H9 (cell line): Measurements from ENCODE around the gene GABBR2. TPM values are rescaled to one million over a fixed set of nuclear protein-coding genes. Genes with fewer than 3 reads are reported as not detected.

Source experiments
- DNase-seq: peaks from one replicate; pipeline ENCODE4 v3.0.0-alpha.2; 2017
- H2AFZ ChIP-seq: one replicate; pipeline ENCODE4 v1.6.1; 2013; ENCODE audit warnings: mild to moderate bottlenecking, low read length, control low read depth, moderate library complexity
- H2AK5ac ChIP-seq: 2 replicates; pipeline ENCODE4 v1.6.1; 2013; ENCODE audit warnings: low read length, control low read depth, mixed read lengths; ENCODE audit not compliant: insufficient read length
- H2BK120ac ChIP-seq: one replicate; pipeline ENCODE4 v1.6.1; 2013; ENCODE audit warnings: low read depth, mild to moderate bottlenecking, low read length, control low read depth, inconsistent platforms; ENCODE audit not compliant: poor library complexity, severe bottlenecking
- H2BK12ac ChIP-seq: 2 replicates; pipeline ENCODE4 v1.6.1; 2013; ENCODE audit warnings: low read length, control low read depth, mixed read lengths, low read depth; ENCODE audit not compliant: insufficient read length
- H2BK15ac ChIP-seq: 2 replicates; pipeline ENCODE4 v1.6.1; 2013; ENCODE audit warnings: low read depth, low read length, control low read depth
- H2BK20ac ChIP-seq: one replicate; pipeline ENCODE4 v1.6.1; 2013; ENCODE audit warnings: low read depth, mild to moderate bottlenecking, low read length, control low read depth, inconsistent platforms; ENCODE audit not compliant: poor library complexity, severe bottlenecking
- H2BK5ac ChIP-seq: 2 replicates; pipeline ENCODE4 v1.6.1; 2013; ENCODE audit warnings: low read length, control low read depth, mixed read lengths; ENCODE audit not compliant: insufficient read length
- H3K14ac ChIP-seq: 2 replicates; pipeline ENCODE4 v1.6.1; 2013; ENCODE audit warnings: low read length, control low read depth; ENCODE audit not compliant: insufficient read depth
- H3K18ac ChIP-seq: 2 replicates; pipeline ENCODE4 v1.6.1; 2013; ENCODE audit warnings: low read depth, mild to moderate bottlenecking, mixed read lengths, low read length, control low read depth; ENCODE audit not compliant: insufficient read length
- H3K23ac ChIP-seq: 2 replicates; pipeline ENCODE4 v1.6.1; 2013; ENCODE audit warnings: low read length, control low read depth, mixed read lengths, low read depth; ENCODE audit not compliant: insufficient read length
- H3K23me2 ChIP-seq: 2 replicates; pipeline ENCODE4 v1.6.1; 2013; ENCODE audit warnings: low read depth, mild to moderate bottlenecking, mixed read lengths, low read length, control low read depth; ENCODE audit not compliant: insufficient read length, poor library complexity, severe bottlenecking
- H3K27ac ChIP-seq: 2 replicates; pipeline ENCODE4 v1.5.1; 2013; ENCODE audit warnings: low read length, control low read depth, mixed read lengths, low read depth; ENCODE audit not compliant: insufficient read length
- H3K27me3 ChIP-seq: 2 replicates; pipeline ENCODE4 v1.6.1; 2013; ENCODE audit warnings: low read length, control low read depth, inconsistent platforms; ENCODE audit not compliant: insufficient read depth
- H3K4ac ChIP-seq: 2 replicates; pipeline ENCODE4 v1.6.1; 2013; ENCODE audit warnings: low read depth, mild to moderate bottlenecking, control low read depth, inconsistent platforms, low read length, moderate library complexity
- H3K4me1 ChIP-seq: 2 replicates; pipeline ENCODE4 v1.6.1; 2013; ENCODE audit warnings: low read length, control low read depth, inconsistent platforms; ENCODE audit not compliant: insufficient read depth
- H3K4me2 ChIP-seq: 2 replicates; pipeline ENCODE4 v1.6.1; 2013; ENCODE audit warnings: low read length, control low read depth, mixed read lengths; ENCODE audit not compliant: insufficient read length, insufficient read depth
- H3K56ac ChIP-seq: 2 replicates; pipeline ENCODE4 v1.6.1; 2013; ENCODE audit warnings: low read depth, mild to moderate bottlenecking, mixed read lengths, low read length, control low read depth; ENCODE audit not compliant: insufficient read length
- H3K79me1 ChIP-seq: 2 replicates; pipeline ENCODE4 v1.6.1; 2013; ENCODE audit warnings: low read depth, mild to moderate bottlenecking, moderate library complexity, low read length, control low read depth, inconsistent platforms; ENCODE audit not compliant: insufficient read depth, poor library complexity, severe bottlenecking
- H3K79me2 ChIP-seq: 2 replicates; pipeline ENCODE4 v1.6.1; 2013; ENCODE audit warnings: low read length, control low read depth, inconsistent platforms; ENCODE audit not compliant: insufficient read depth
- H3K9ac ChIP-seq: 2 replicates; pipeline ENCODE4 v1.6.1; 2013; ENCODE audit warnings: low read length, control low read depth, mixed read lengths; ENCODE audit not compliant: insufficient read length; ENCODE audit errors: extremely low read depth
- H3K9me3 ChIP-seq: one replicate; pipeline ENCODE4 v1.6.1; 2013; ENCODE audit warnings: low read depth, low read length, inconsistent platforms; ENCODE audit not compliant: control insufficient read depth
- H3T11ph ChIP-seq: one replicate; pipeline ENCODE4 v1.6.1; 2013; ENCODE audit warnings: mild to moderate bottlenecking, low read length, control low read depth, inconsistent platforms
- H4K20me1 ChIP-seq: one replicate; pipeline ENCODE4 v1.6.1; 2013; ENCODE audit not compliant: control insufficient read depth, insufficient read length, insufficient read depth
- H4K5ac ChIP-seq: 2 replicates; pipeline ENCODE4 v1.6.1; 2013; ENCODE audit warnings: low read depth, mild to moderate bottlenecking, mixed read lengths, low read length, control low read depth; ENCODE audit not compliant: insufficient read length
- H4K8ac ChIP-seq: replicated peaks from 2 replicates; pipeline ENCODE4 v1.6.1; 2013; ENCODE audit warnings: low read length, control low read depth, mixed read lengths, low read depth; ENCODE audit not compliant: insufficient read length
- H4K91ac ChIP-seq: 2 replicates; pipeline ENCODE4 v1.6.1; 2013; ENCODE audit warnings: low read depth, mild to moderate bottlenecking, moderate library complexity, mixed read lengths, low read length, control low read depth; ENCODE audit not compliant: insufficient read length
- H3K27ac Mint-ChIP-seq, 3 experiments: 2 replicates in 2 of 3; 3 replicates in 1 of 3; pipeline ENCODE4 v1.8.0; 2020 to 2021; ENCODE audit warnings: mixed read lengths in 3 of 3, mild to moderate bottlenecking in 1 of 3, moderate library complexity in 1 of 3
- H3K27me3 Mint-ChIP-seq: 2 replicates; pipeline ENCODE4 v1.8.0; 2021; ENCODE audit warnings: low read depth, mild to moderate bottlenecking, moderate library complexity, mixed read lengths
- H3K36me3 Mint-ChIP-seq, 3 experiments: 2 replicates in 2 of 3; 3 replicates in 1 of 3; pipeline ENCODE4 v1.8.0; 2020 to 2021; ENCODE audit warnings: low read depth in 3 of 3, mixed read lengths in 3 of 3; ENCODE audit not compliant: insufficient read depth in 1 of 3
- H3K4me1 Mint-ChIP-seq, 2 experiments: 2 replicates each; pipeline ENCODE4 v1.8.0; 2020; ENCODE audit warnings: mixed read lengths in 2 of 2
- H3K4me3 Mint-ChIP-seq, 2 experiments: 2 replicates in 1 of 2; 3 replicates in 1 of 2; pipeline ENCODE4 v1.8.0; 2020 to 2021; ENCODE audit warnings: mild to moderate bottlenecking in 2 of 2, mixed read lengths in 2 of 2, moderate library complexity in 1 of 2
- H3K9me3 Mint-ChIP-seq, 2 experiments: 2 replicates in 1 of 2; 3 replicates in 1 of 2; pipeline ENCODE4 v1.8.0; 2020; ENCODE audit warnings: mild to moderate bottlenecking in 2 of 2, mixed read lengths in 2 of 2, moderate library complexity in 1 of 2
- WGBS: extraction: QIAGEN DNeasy Blood & Tissue Kit; methylation state at CpG from one replicate; pipeline ENCODE4 v1.1.7; 2013; ENCODE audit warnings: missing lambda C conversion rate, low lambda C conversion rate, mixed read lengths; ENCODE audit not compliant: insufficient read length; ENCODE audit errors: extremely low coverage; 5-methylcytosine and 5-hydroxymethylcytosine counted together
- total RNA-seq: library from RNA; stranded (reverse); gene quantifications from 2 replicates; pipeline ENCODE4 v1.2.1, GENCODE V29; 2021
- TF ChIP-seq, protein P1 (sequence below): fragments of 200-600 bp; sonication (generic); conservative IDR thresholded peaks from 3 replicates; pipeline ENCODE4 v1.8.0; 2021; ENCODE audit warnings: antibody characterized with exemption, mild to moderate bottlenecking

The GABBR2 gene
- total RNA-seq, 1 experiment from 2014 or later, result 0.66 TPM

- no peaks in the 10 kb centered on the region for H3K79me1 ChIP-seq
- no peaks in the 10 kb centered on the region for H4K20me1 ChIP-seq
- H2AK5ac ChIP-seq, result no peak overlapping the region
- no peak overlapping the region for H3K4ac ChIP-seq
- H3K4me1 ChIP-seq, result no peaks in the 10 kb centered on the region; the same call in 1 of the 2 replicates
- H3K4me2 ChIP-seq, result no peak overlapping the region
- H3K4me1 Mint-ChIP-seq, result peaks cover 17 to 21% of the 10 kb centered on the region in 2 experiments
- no peak overlapping the region for H3K14ac ChIP-seq
- H3K56ac ChIP-seq, result no peak overlapping the region
- no peak for DNase-seq
- no peak overlapping the region for H4K8ac ChIP-seq
- no peak overlapping the region for H2BK120ac ChIP-seq
- no peak overlapping the region for H3K27ac Mint-ChIP-seq
- no peak overlapping the region for H2BK15ac ChIP-seq
- H3K23me2 ChIP-seq, result no peaks in the 10 kb centered on the region
- H3K36me3 Mint-ChIP-seq, result peaks cover 0 to 5% (median 0%) of the 10 kb centered on the region in 3 experiments; a peak in 2 of 7 replicates
- no peak overlapping the region for H3K18ac ChIP-seq
- no peaks in the 10 kb centered on the region for H3K9me3 Mint-ChIP-seq
- H3T11ph ChIP-seq, result no peak overlapping the region
- H4K5ac ChIP-seq, result no peak overlapping the region
- WGBS, result no CpG with 5 or more reads among the region's 3 CpGs
- no peaks in the 10 kb centered on the region for H3K79me2 ChIP-seq
- H3K9me3 ChIP-seq, result no peaks in the 10 kb centered on the region
- H3K27me3 Mint-ChIP-seq, result no peaks in the 10 kb centered on the region; the same call in 1 of the 2 replicates
- TF ChIP-seq, protein P1, sequence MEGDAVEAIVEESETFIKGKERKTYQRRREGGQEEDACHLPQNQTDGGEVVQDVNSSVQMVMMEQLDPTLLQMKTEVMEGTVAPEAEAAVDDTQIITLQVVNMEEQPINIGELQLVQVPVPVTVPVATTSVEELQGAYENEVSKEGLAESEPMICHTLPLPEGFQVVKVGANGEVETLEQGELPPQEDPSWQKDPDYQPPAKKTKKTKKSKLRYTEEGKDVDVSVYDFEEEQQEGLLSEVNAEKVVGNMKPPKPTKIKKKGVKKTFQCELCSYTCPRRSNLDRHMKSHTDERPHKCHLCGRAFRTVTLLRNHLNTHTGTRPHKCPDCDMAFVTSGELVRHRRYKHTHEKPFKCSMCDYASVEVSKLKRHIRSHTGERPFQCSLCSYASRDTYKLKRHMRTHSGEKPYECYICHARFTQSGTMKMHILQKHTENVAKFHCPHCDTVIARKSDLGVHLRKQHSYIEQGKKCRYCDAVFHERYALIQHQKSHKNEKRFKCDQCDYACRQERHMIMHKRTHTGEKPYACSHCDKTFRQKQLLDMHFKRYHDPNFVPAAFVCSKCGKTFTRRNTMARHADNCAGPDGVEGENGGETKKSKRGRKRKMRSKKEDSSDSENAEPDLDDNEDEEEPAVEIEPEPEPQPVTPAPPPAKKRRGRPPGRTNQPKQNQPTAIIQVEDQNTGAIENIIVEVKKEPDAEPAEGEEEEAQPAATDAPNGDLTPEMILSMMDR, result no peak
- no peak overlapping the region for H4K91ac ChIP-seq
- no peak overlapping the region for H3K9ac ChIP-seq
- H3K27ac ChIP-seq, result no peak overlapping the region
- H2AFZ ChIP-seq, result no peak overlapping the region
- no peak overlapping the region for H2BK20ac ChIP-seq
- no peak overlapping the region for H2BK12ac ChIP-seq
- H3K4me3 Mint-ChIP-seq, result no peak overlapping the region
- H2BK5ac ChIP-seq, result no peak overlapping the region
- no peaks in the 10 kb centered on the region for H3K27me3 ChIP-seq
- no peak overlapping the region for H3K23ac ChIP-seq
Observed at GRCh38 chr9:98242426-98242825, 466.3 kb downstream of the GABBR2 start.
